SK-N-SH treated with all-trans-retinoic acid at 6 μM for 48 hours (cell line): ENCODE measurements around the gene SOCS1.

Source experiments
- ATAC-seq: fragments of 200-7000 bp; cut with Tn5 transposase; 3 replicates; pipeline ENCODE4 v1.9.1; 2020; ENCODE audit warnings: mild to moderate bottlenecking, moderate library complexity
- ARNTL ChIP-seq: fragments of 450-650 bp; formaldehyde crosslinking; IDR thresholded peaks from 2 replicates; pipeline ENCODE4 v1.5.0; 2020; ENCODE audit warnings: low read depth, mild to moderate bottlenecking, moderate library complexity, borderline replicate concordance
- BACH2 ChIP-seq: fragments of 250-450 bp; sonication (Bioruptor Pico); IDR thresholded peaks from 2 replicates; pipeline ENCODE4 v1.9.0; 2021; ENCODE audit warnings: mild to moderate bottlenecking, borderline replicate concordance
- ESRRG ChIP-seq: fragments of 250-450 bp; sonication (Bioruptor Pico); IDR thresholded peaks from 2 replicates; pipeline ENCODE4 v1.6.1; 2021; ENCODE audit warnings: mild to moderate bottlenecking
- ISL1 ChIP-seq: fragments of 250-450 bp; sonication (Bioruptor Pico); IDR thresholded peaks from 2 replicates; pipeline ENCODE4 v2.1.2; 2022; ENCODE audit warnings: mild to moderate bottlenecking, moderate library complexity
- PPARA ChIP-seq: fragments of 250-450 bp; sonication (Bioruptor Pico); IDR thresholded peaks from 2 replicates; pipeline ENCODE4 v1.5.0; 2020; ENCODE audit warnings: mild to moderate bottlenecking, borderline replicate concordance
- RARB ChIP-seq: fragments of 250-450 bp; sonication (Bioruptor Pico); IDR thresholded peaks from 2 replicates; pipeline ENCODE4 v1.8.0; 2021; ENCODE audit warnings: mild to moderate bottlenecking, moderate library complexity
- TCF4 ChIP-seq: fragments of 250-450 bp; sonication (Bioruptor Pico); IDR thresholded peaks from 2 replicates; pipeline ENCODE4 v1.8.0; 2021; ENCODE audit warnings: mild to moderate bottlenecking, moderate library complexity, borderline replicate concordance
- TOX ChIP-seq: fragments of 250-450 bp; sonication (Bioruptor Pico); IDR thresholded peaks from 2 replicates; pipeline ENCODE4 v1.8.0; 2021; ENCODE audit warnings: mild to moderate bottlenecking, moderate library complexity, borderline replicate concordance
- ZC3H10 ChIP-seq: fragments of 250-450 bp; sonication (Bioruptor Pico); IDR thresholded peaks from 2 replicates; pipeline ENCODE4 v1.5.1; 2021; ENCODE audit warnings: mild to moderate bottlenecking, moderate library complexity
- ZFP3 ChIP-seq: fragments of 250-450 bp; sonication (Bioruptor Pico); IDR thresholded peaks from 2 replicates; pipeline ENCODE4 v1.5.0; 2020; ENCODE audit warnings: mild to moderate bottlenecking, moderate library complexity
- ZFP30 ChIP-seq: fragments of 450-650 bp; formaldehyde crosslinking; IDR thresholded peaks from 2 replicates; pipeline ENCODE4 v1.5.0; 2022; ENCODE audit warnings: mild to moderate bottlenecking, moderate library complexity
- ZNF565 ChIP-seq: fragments of 450-650 bp; formaldehyde crosslinking; conservative IDR thresholded peaks from 2 replicates; pipeline ENCODE4 v1.5.0; 2020; ENCODE audit warnings: low read depth, mild to moderate bottlenecking, moderate library complexity
- ZNF70 ChIP-seq: fragments of 450-650 bp; formaldehyde crosslinking; IDR thresholded peaks from 2 replicates; pipeline ENCODE4 v1.5.0; 2020; ENCODE audit warnings: mild to moderate bottlenecking, moderate library complexity
- ZNF8 ChIP-seq: fragments of 450-650 bp; formaldehyde crosslinking; IDR thresholded peaks from 2 replicates; pipeline ENCODE4 v1.5.0; 2020; ENCODE audit warnings: mild to moderate bottlenecking, moderate library complexity
- TF ChIP-seq, protein P1 (sequence below): fragments of 250-450 bp; sonication (Bioruptor Pico); IDR thresholded peaks from 2 replicates; pipeline ENCODE4 v1.5.1; 2021; ENCODE audit warnings: mild to moderate bottlenecking, moderate library complexity
- TF ChIP-seq, protein P2 (sequence below): fragments of 250-450 bp; sonication (Bioruptor Pico); IDR thresholded peaks from 2 replicates; pipeline ENCODE4 v1.5.0; 2020; ENCODE audit warnings: mild to moderate bottlenecking, moderate library complexity
- TF ChIP-seq, protein P3 (sequence below): fragments of 250-450 bp; sonication (Bioruptor Pico); IDR thresholded peaks from 2 replicates; pipeline ENCODE4 v1.8.0; 2021; ENCODE audit warnings: low read depth, mild to moderate bottlenecking, moderate library complexity, borderline replicate concordance
- TF ChIP-seq, protein P4 (sequence below): fragments of 250-450 bp; sonication (Bioruptor Pico); IDR thresholded peaks from 2 replicates; pipeline ENCODE4 v1.5.1; 2020; ENCODE audit warnings: low read depth, mild to moderate bottlenecking, moderate library complexity
- TF ChIP-seq, protein P5 (sequence below): fragments of 250-450 bp; sonication (Bioruptor Pico); IDR thresholded peaks from 2 replicates; pipeline ENCODE4 v1.8.0; 2020; ENCODE audit warnings: mild to moderate bottlenecking, moderate library complexity, borderline replicate concordance

SOCS1 gene

DNA sequence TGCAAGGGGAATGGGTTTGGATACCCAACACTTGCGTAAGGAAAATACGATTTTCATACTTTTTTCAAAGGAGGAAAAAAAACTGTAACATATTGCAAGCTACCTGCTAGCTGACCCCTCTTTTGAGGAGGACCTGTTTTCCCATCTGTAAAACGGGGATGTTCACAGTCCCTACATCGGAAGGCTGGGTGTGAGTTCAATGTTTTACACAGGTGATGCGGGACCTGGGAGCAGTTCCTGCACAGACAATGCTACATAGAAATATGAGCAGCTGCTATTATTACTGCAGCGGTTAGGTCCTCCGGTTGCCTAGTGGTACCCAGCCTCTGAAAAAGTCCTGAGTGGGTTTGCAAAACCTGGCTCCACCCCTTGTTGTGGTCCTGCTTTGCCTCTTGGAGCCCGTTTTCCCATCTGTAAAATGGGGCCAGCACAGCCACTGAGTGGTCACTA is 3.5 kb downstream of the SOCS1 start (continued):
- TF ChIP-seq ZC3H10 (CRISPR knock-in tag): no peak

DNA sequence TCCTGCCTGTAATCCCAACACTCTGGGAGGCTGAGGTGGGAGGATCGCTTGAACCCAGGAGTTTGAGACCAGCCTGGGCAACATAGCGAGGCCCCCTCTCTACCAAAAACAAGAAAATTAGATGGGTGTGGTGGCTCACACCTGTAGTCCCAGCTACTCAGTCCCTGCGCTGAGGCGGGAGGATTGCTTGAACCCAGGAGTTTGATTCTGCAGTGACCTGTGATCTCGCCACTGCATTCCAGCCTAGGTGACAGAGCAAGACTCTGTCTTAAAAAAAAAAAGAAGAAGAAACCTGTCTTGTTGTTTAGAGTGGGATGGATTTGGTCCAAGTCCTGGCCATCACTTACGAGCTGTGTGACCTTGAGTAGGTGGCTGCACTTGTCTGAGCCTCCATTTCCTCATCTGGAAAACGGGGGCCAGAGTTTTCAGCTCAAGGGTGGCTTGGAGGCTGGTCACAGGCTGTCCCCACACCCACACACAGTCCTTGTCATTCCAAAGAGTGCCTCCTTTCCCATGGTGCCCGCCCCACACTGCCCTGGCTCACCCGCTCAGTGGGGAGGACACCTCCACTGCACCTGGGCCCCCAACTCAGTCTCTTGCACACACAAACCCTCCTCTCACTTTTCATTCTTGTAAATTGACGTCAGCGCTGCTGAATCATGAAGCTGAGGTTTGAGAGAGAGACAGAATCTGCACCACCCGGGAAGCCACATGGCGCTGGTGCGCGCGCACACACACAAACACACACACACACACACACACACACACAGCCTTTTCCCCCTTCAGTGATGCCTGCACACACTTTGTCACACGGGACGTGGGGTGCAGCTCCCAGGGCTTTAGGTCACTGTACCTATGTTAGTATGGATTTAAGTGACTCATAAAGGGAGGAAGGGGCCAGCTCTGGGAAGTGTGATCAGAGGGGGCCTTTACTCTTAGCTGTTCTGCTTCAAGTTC is 4.2 kb downstream of the SOCS1 start:
- no peak for ATAC-seq
- TF ChIP-seq, protein P1, sequence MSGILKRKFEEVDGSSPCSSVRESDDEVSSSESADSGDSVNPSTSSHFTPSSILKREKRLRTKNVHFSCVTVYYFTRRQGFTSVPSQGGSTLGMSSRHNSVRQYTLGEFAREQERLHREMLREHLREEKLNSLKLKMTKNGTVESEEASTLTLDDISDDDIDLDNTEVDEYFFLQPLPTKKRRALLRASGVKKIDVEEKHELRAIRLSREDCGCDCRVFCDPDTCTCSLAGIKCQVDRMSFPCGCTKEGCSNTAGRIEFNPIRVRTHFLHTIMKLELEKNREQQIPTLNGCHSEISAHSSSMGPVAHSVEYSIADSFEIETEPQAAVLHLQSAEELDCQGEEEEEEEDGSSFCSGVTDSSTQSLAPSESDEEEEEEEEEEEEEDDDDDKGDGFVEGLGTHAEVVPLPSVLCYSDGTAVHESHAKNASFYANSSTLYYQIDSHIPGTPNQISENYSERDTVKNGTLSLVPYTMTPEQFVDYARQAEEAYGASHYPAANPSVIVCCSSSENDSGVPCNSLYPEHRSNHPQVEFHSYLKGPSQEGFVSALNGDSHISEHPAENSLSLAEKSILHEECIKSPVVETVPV: no peak
- TF ChIP-seq BACH2 (CRISPR knock-in tag) (no peak), ZC3H10 (CRISPR knock-in tag) (no peak), PPARA (CRISPR knock-in tag) (no peak), RARB (CRISPR knock-in tag) (no peak), ZFP3 (no peak), TOX (CRISPR knock-in tag) (no peak), TCF4 (CRISPR knock-in tag) (no peak)
- TF ChIP-seq, protein P2, sequence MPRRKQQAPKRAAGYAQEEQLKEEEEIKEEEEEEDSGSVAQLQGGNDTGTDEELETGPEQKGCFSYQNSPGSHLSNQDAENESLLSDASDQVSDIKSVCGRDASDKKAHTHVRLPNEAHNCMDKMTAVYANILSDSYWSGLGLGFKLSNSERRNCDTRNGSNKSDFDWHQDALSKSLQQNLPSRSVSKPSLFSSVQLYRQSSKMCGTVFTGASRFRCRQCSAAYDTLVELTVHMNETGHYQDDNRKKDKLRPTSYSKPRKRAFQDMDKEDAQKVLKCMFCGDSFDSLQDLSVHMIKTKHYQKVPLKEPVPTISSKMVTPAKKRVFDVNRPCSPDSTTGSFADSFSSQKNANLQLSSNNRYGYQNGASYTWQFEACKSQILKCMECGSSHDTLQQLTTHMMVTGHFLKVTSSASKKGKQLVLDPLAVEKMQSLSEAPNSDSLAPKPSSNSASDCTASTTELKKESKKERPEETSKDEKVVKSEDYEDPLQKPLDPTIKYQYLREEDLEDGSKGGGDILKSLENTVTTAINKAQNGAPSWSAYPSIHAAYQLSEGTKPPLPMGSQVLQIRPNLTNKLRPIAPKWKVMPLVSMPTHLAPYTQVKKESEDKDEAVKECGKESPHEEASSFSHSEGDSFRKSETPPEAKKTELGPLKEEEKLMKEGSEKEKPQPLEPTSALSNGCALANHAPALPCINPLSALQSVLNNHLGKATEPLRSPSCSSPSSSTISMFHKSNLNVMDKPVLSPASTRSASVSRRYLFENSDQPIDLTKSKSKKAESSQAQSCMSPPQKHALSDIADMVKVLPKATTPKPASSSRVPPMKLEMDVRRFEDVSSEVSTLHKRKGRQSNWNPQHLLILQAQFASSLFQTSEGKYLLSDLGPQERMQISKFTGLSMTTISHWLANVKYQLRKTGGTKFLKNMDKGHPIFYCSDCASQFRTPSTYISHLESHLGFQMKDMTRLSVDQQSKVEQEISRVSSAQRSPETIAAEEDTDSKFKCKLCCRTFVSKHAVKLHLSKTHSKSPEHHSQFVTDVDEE (CRISPR knock-in tag): no peak
- TF ChIP-seq, protein P3, sequence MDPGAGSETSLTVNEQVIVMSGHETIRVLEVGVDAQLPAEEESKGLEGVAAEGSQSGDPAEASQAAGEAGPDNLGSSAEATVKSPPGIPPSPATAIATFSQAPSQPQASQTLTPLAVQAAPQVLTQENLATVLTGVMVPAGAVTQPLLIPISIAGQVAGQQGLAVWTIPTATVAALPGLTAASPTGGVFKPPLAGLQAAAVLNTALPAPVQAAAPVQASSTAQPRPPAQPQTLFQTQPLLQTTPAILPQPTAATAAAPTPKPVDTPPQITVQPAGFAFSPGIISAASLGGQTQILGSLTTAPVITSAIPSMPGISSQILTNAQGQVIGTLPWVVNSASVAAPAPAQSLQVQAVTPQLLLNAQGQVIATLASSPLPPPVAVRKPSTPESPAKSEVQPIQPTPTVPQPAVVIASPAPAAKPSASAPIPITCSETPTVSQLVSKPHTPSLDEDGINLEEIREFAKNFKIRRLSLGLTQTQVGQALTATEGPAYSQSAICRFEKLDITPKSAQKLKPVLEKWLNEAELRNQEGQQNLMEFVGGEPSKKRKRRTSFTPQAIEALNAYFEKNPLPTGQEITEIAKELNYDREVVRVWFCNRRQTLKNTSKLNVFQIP: no peak

DNA sequence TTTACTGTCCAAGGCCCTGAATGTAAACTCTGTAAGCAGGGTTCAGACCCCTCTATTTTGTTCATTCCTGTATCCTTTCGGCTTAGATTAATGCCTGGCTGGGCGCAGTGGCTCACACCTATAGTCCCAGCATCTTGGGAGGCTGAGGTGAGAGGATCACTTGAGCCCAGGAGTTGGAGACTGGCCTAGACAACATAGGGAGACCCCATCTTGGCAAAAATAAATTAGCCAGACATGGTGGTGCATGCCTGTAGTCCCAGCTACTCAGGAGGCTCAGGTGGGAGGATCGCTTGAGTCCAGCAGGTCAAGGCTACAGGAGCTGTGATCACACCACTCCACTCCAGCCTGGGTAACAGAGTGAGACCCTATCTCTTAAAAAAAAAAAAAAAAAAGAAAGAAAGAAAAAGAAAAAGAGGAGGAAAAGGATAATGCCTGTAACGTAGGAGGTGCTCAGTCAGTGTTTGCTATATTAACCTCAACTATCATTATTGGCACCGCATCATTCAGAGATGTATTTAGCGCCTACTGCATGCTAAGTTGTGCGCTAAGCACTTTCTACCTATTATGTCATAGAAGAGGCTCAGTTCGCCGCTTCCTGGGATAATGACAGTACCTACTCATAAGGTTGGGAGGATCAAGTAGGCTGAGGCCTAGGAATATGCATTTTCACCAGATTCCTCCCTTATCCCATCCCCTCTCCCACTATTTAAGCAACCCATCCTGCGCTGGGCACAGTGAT is 5.0 kb downstream of the SOCS1 start:
- no peak for TF ChIP-seq ZNF70 (CRISPR knock-in tag)
- TF ChIP-seq ISL1 (CRISPR knock-in tag): no peak
- no peak for TF ChIP-seq BACH2 (CRISPR knock-in tag)
- TF ChIP-seq, protein P4, sequence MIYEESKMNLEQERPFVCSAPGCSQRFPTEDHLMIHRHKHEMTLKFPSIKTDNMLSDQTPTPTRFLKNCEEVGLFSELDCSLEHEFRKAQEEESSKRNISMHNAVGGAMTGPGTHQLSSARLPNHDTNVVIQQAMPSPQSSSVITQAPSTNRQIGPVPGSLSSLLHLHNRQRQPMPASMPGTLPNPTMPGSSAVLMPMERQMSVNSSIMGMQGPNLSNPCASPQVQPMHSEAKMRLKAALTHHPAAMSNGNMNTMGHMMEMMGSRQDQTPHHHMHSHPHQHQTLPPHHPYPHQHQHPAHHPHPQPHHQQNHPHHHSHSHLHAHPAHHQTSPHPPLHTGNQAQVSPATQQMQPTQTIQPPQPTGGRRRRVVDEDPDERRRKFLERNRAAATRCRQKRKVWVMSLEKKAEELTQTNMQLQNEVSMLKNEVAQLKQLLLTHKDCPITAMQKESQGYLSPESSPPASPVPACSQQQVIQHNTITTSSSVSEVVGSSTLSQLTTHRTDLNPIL: no peak
- no peak for TF ChIP-seq ZFP30
- no peak for TF ChIP-seq ARNTL (CRISPR knock-in tag)
- TF ChIP-seq, protein P1: no peak
- TF ChIP-seq, protein P5, sequence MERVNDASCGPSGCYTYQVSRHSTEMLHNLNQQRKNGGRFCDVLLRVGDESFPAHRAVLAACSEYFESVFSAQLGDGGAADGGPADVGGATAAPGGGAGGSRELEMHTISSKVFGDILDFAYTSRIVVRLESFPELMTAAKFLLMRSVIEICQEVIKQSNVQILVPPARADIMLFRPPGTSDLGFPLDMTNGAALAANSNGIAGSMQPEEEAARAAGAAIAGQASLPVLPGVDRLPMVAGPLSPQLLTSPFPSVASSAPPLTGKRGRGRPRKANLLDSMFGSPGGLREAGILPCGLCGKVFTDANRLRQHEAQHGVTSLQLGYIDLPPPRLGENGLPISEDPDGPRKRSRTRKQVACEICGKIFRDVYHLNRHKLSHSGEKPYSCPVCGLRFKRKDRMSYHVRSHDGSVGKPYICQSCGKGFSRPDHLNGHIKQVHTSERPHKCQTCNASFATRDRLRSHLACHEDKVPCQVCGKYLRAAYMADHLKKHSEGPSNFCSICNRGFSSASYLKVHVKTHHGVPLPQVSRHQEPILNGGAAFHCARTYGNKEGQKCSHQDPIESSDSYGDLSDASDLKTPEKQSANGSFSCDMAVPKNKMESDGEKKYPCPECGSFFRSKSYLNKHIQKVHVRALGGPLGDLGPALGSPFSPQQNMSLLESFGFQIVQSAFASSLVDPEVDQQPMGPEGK (CRISPR knock-in tag): no peak
- TF ChIP-seq, protein P3: no peak
- TF ChIP-seq ZNF8 (CRISPR knock-in tag): no peak
- no peak for TF ChIP-seq RARB (CRISPR knock-in tag)
- no peak for TF ChIP-seq TOX (CRISPR knock-in tag)
- no peak for TF ChIP-seq ZNF565
- no peak for TF ChIP-seq ESRRG (CRISPR knock-in tag)
- no peak for TF ChIP-seq PPARA (CRISPR knock-in tag)
- no peak for TF ChIP-seq ZC3H10 (CRISPR knock-in tag)
- no peak for TF ChIP-seq ZFP3
- TF ChIP-seq, all 23 proteins: peak for 0

More for the DNA sequence above, 5.0 kb downstream of the SOCS1 start:
- no peak for ATAC-seq
